ENCODE measurements around the gene OR6K3. TPM values are rescaled to one million over a fixed set of nuclear protein-coding genes. Genes with fewer than 3 reads are reported as not detected.

Gene OR6K3
- total and polyA plus RNA-seq, 2 of the 8 experiments (the other 6 are each of a cell fraction or from before 2014, with no cell fraction given): not detected

- no peak overlapping the region for H2BK5ac ChIP-seq (ENCODE audit: low read depth, low read length)
- no peak overlapping the region for H3K23ac ChIP-seq (ENCODE audit: insufficient read length)
- H3K4me2 ChIP-seq (ENCODE audit: insufficient read depth in 1 of 2, low read depth in 2 of 2, low read length in 2 of 2): no peak overlapping the region
- no peak overlapping the region for H2BK20ac ChIP-seq (ENCODE audit: low read length)
- no peaks in the 10 kb centered on the region for H3K79me2 ChIP-seq (ENCODE audit: control insufficient read depth in 1 of 2, insufficient read depth in 2 of 2, low read length in 2 of 2)
- H3K27me3 ChIP-seq (replicated peaks in 1 of 4; ENCODE audit: control insufficient read depth in 3 of 4, extremely low read depth in 1 of 4, insufficient read depth in 3 of 4, low read length in 3 of 4): no peaks in the 10 kb centered on the region
- no peak overlapping the region for H2AK5ac ChIP-seq (ENCODE audit: low read depth, low read length)
- ChIA-PET POLR2A (ENCODE audit: partially characterized antibody) (no interaction called here), CTCF (ENCODE audit: partially characterized antibody) (no interaction called here)
- H3K18ac ChIP-seq (ENCODE audit: extremely low read depth, low read length): no peak overlapping the region
- no peak overlapping the region for H3K27ac ChIP-seq (ENCODE audit: low read depth, low read length)
- TF ChIP-seq GTF2F1 (IDR thresholded peaks at IDR 0.05; ENCODE audit: borderline replicate concordance, low read depth, low read length): no peak
- TF ChIP-seq RBBP5 (IDR thresholded peaks at IDR 0.05; ENCODE audit: borderline replicate concordance, low read depth, low read length): no peak
- no peak for TF ChIP-seq BACH1 (IDR thresholded peaks at IDR 0.05; ENCODE audit: low read length)
- TF ChIP-seq RAD21 (IDR thresholded peaks at IDR 0.05 in 1 of 2, conservative IDR thresholded peaks at IDR 0.05 in 1 of 2; ENCODE audit: low read depth in 2 of 2, low read length in 2 of 2): no peak
- no peak for TF ChIP-seq CTBP2 (IDR thresholded peaks at IDR 0.05; ENCODE audit: borderline replicate concordance, insufficient read depth, insufficient read length, low read length)
- no peak for TF ChIP-seq BRCA1 (IDR thresholded peaks at IDR 0.05; ENCODE audit: low read depth, low read length)
- TF ChIP-seq CBX5 (IDR thresholded peaks at IDR 0.05; ENCODE audit: low read depth, low read length): no peak
- no peak for TF ChIP-seq JUND (IDR thresholded peaks at IDR 0.05; ENCODE audit: low read length)
- H3K4ac ChIP-seq (replicated peaks; ENCODE audit: insufficient read length, low read depth, low read length): no peak overlapping the region
- no peak for FAIRE-seq
- H2AFZ ChIP-seq (ENCODE audit: low read length): no peak overlapping the region
- no peaks in the 10 kb centered on the region for H3K36me3 ChIP-seq (ENCODE audit: control insufficient read depth in 2 of 4, insufficient read depth in 4 of 4, low read length in 3 of 4)
- no peak for DNase-seq (ENCODE audit: low read depth in 1 of 2, low spot score in 2 of 2)
- H3K4me1 ChIP-seq (replicated peaks in 1 of 4; ENCODE audit: control insufficient read depth in 3 of 4, insufficient read depth in 4 of 4, low read length in 3 of 4): no peaks in the 10 kb centered on the region
- H3K14ac ChIP-seq (ENCODE audit: insufficient read length): no peak overlapping the region
- no peak overlapping the region for H4K5ac ChIP-seq (ENCODE audit: insufficient read length, low read depth, low read length)
- H2BK12ac ChIP-seq (ENCODE audit: low read depth, low read length): no peak overlapping the region
- no peaks in the 10 kb centered on the region for H3K79me1 ChIP-seq (ENCODE audit: low read depth, low read length)
- H4K91ac ChIP-seq (replicated peaks; ENCODE audit: insufficient read length, low read length): no peak overlapping the region
- no peak overlapping the region for H4K8ac ChIP-seq (ENCODE audit: extremely low read depth, insufficient read depth, low read length)
- no peak overlapping the region for H2BK120ac ChIP-seq (replicated peaks; ENCODE audit: low read depth, low read length)
- no peak overlapping the region for H3K56ac ChIP-seq (replicated peaks; ENCODE audit: insufficient read length, low read depth, low read length)
- H3K23me2 ChIP-seq (ENCODE audit: low read depth, low read length): no peaks in the 10 kb centered on the region
- no peak overlapping the region for H3K9ac ChIP-seq (replicated peaks in 1 of 4; ENCODE audit: extremely low read depth in 1 of 4, low read depth in 3 of 4, low read length in 3 of 4)
- no peak overlapping the region for H3K4me3 ChIP-seq (ENCODE audit: extremely low read depth in 1 of 4, insufficient read depth in 2 of 4, low read depth in 3 of 4, low read length in 4 of 4)
- no peaks in the 10 kb centered on the region for H4K20me1 ChIP-seq (replicated peaks in 1 of 2; ENCODE audit: control insufficient read depth in 1 of 2, insufficient read depth in 2 of 2, low read length in 2 of 2)
- no peak overlapping the region for H2BK15ac ChIP-seq (ENCODE audit: low read length)
- H3K9me3 ChIP-seq (ENCODE audit: insufficient read depth in 2 of 2, low read depth in 1 of 2, low read length in 1 of 2): no peaks in the 10 kb centered on the region
These were observed 28.6 kb downstream of the OR6K3 start for GRCh38 chr1:158691907-158692306.
